HepG2 (cell line): Measurements from ENCODE around the gene COL9A3. TPM values are rescaled to one million over a fixed set of nuclear protein-coding genes. Genes with fewer than 3 reads are reported as not detected.

Source experiments
- CENPX ChIP-seq: sonication (generic); formaldehyde crosslinking; IDR thresholded peaks from 2 replicates; pipeline ENCODE4 v1.9.0; 2021; ENCODE audit warnings: mild to moderate bottlenecking, missing genetic modification reagents, moderate library complexity
- RBM39 ChIP-seq: fragments of 200-400 bp; formaldehyde crosslinking; IDR thresholded peaks from one replicate; pipeline ENCODE4 v1.6.1; 2018; ENCODE audit warnings: antibody characterized with exemption, mild to moderate bottlenecking, low read depth, low read length; ENCODE audit not compliant: poor library complexity, severe bottlenecking
- STAT5B ChIP-seq: sonication (generic); formaldehyde crosslinking; IDR thresholded peaks from 2 replicates; pipeline ENCODE4 v1.4.0; 2020; ENCODE audit warnings: missing genetic modification reagents
- ZNF569 ChIP-seq: sonication (generic); formaldehyde crosslinking; IDR thresholded peaks from 2 replicates; pipeline ENCODE4 v1.5.0; 2020; ENCODE audit warnings: mild to moderate bottlenecking, missing genetic modification reagents, moderate library complexity, borderline replicate concordance
- ZNF577 ChIP-seq: sonication (generic); formaldehyde crosslinking; IDR thresholded peaks from 2 replicates; pipeline ENCODE4 v1.4.0; 2020; ENCODE audit warnings: mild to moderate bottlenecking, low read depth, missing genetic modification reagents, borderline replicate concordance
- ZNF605 ChIP-seq: sonication (generic); formaldehyde crosslinking; IDR thresholded peaks from 2 replicates; pipeline ENCODE4 v1.8.0; 2022; ENCODE audit warnings: mild to moderate bottlenecking, missing genetic modification reagents
- ZNF878 ChIP-seq: sonication (generic); formaldehyde crosslinking; IDR thresholded peaks from 2 replicates; pipeline ENCODE4 v1.8.1; 2023; ENCODE audit warnings: mild to moderate bottlenecking, missing genetic modification reagents, moderate library complexity
- ZSCAN31 ChIP-seq: sonication (generic); formaldehyde crosslinking; IDR thresholded peaks from 2 replicates; pipeline ENCODE4 v1.5.0; 2020; ENCODE audit warnings: low read depth, mild to moderate bottlenecking, missing genetic modification reagents
- polyA plus RNA-seq, 8 experiments: library from polyadenylated mRNA; depleted of rRNA in 3 of 8; stranded (reverse) in 7 of 8; unstranded in 1 of 8; fragments of >200 nt; fragmentation: Illumina TruSeq in 4 of 8; extraction: Trizol in 4 of 8; gene quantifications; 2 replicates each; pipeline versions ENCODE4 v1.2.1 to v1.2.3, GENCODE V29; 2011 to 2016; ENCODE audit warnings: low read depth in 4 of 8, missing spikeins in 1 of 8, mixed read lengths in 1 of 8; ENCODE audit not compliant: insufficient read depth in 1 of 8
- total RNA-seq, 5 experiments: library from RNA; depleted of rRNA; stranded (reverse); fragments of >200 nt; fragmentation: Illumina TruSeq; extraction: Trizol; gene quantifications; 2 replicates each; pipeline ENCODE4 v1.2.3, GENCODE V29; 2016; ENCODE audit warnings: low read depth in 1 of 5
- TF ChIP-seq, protein P1 (sequence below): sonication (generic); formaldehyde crosslinking; IDR thresholded peaks from 2 replicates; pipeline ENCODE4 v1.4.0; 2020; ENCODE audit warnings: missing genetic modification reagents, mild to moderate bottlenecking, borderline replicate concordance
- TF ChIP-seq, protein P2 (sequence below): sonication (generic); formaldehyde crosslinking; IDR thresholded peaks from 2 replicates; pipeline ENCODE4 v1.5.1; 2020; ENCODE audit warnings: mild to moderate bottlenecking, missing genetic modification reagents
- TF ChIP-seq, protein P3 (sequence below): sonication (generic); formaldehyde crosslinking; IDR thresholded peaks from 2 replicates; pipeline ENCODE4 v1.8.1; 2023; ENCODE audit warnings: mild to moderate bottlenecking, inconsistent platforms, moderate library complexity, missing genetic modification reagents, borderline replicate concordance
- TF ChIP-seq, protein P4 (sequence below): sonication (generic); formaldehyde crosslinking; IDR thresholded peaks from 2 replicates; pipeline ENCODE4 v1.4.0; 2020; ENCODE audit warnings: missing genetic modification reagents, borderline replicate concordance
- TF ChIP-seq, protein P5 (sequence below): sonication (generic); formaldehyde crosslinking; IDR thresholded peaks from 2 replicates; pipeline ENCODE4 v1.4.0; 2020; ENCODE audit warnings: missing genetic modification reagents, low read depth, mild to moderate bottlenecking, borderline replicate concordance
- TF ChIP-seq, protein P6 (sequence below): IDR thresholded peaks from 2 replicates; pipeline ENCODE4 v1.6.1; 2012; ENCODE audit warnings: inconsistent platforms

COL9A3 gene
- total and polyA plus RNA-seq, 2 of the 13 experiments (the other 11 are each of a cell fraction or from before 2014, with no cell fraction given), result 155 to 204 TPM

DNA sequence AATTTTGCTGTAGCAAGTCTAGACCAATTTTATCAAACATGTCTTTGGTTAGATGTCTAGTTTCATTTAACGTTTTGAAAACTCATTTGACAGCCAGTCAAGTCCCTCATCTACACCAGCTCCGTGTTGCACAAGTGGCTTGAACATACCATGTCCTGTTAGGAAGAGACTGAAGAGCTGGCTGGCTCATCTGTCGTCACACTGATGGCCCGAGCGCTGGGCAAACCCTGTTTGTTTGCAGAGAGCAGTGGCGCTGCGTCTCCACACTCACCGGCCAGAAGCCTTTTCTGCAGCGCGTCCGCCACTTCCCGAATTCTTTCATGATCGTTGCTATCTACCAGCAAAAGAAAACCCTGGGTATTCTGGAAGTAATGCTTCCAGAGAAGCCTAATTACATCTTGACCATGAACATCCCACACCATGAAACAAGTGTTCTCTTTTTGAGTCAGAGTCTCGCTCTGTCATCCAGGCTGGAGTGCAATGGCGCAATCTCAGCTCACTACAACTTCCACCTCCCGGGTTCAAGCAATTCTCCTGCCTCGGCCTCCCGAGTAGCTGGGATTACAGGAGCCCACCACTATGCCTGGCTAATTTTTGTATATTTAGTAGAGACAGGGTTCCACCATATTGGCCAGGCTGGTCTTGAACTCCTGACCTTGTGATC lies 55.5 kb downstream of the COL9A3 start (continued):
- TF ChIP-seq, protein P1, sequence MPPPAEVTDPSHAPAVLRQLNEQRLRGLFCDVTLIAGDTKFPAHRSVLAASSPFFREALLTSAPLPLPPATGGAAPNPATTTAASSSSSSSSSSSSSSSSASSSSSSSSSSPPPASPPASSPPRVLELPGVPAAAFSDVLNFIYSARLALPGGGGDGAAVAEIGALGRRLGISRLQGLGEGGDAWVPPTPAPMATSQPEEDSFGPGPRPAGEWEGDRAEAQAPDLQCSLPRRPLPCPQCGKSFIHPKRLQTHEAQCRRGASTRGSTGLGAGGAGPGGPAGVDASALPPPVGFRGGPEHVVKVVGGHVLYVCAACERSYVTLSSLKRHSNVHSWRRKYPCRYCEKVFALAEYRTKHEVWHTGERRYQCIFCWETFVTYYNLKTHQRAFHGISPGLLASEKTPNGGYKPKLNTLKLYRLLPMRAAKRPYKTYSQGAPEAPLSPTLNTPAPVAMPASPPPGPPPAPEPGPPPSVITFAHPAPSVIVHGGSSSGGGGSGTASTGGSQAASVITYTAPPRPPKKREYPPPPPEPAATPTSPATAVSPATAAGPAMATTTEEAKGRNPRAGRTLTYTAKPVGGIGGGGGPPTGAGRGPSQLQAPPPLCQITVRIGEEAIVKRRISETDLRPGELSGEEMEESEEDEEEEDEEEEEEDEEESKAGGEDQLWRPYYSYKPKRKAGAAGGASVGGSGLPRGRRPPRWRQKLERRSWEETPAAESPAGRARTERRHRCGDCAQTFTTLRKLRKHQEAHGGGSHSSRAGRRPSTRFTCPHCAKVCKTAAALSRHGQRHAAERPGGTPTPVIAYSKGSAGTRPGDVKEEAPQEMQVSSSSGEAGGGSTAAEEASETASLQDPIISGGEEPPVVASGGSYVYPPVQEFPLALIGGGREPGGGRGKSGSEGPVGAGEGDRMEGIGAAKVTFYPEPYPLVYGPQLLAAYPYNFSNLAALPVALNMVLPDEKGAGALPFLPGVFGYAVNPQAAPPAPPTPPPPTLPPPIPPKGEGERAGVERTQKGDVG (CRISPR knock-in tag), result no peak
- TF ChIP-seq ZNF605 (CRISPR knock-in tag), result no peak; the same call in 1 of the 2 replicates
- TF ChIP-seq, protein P2, sequence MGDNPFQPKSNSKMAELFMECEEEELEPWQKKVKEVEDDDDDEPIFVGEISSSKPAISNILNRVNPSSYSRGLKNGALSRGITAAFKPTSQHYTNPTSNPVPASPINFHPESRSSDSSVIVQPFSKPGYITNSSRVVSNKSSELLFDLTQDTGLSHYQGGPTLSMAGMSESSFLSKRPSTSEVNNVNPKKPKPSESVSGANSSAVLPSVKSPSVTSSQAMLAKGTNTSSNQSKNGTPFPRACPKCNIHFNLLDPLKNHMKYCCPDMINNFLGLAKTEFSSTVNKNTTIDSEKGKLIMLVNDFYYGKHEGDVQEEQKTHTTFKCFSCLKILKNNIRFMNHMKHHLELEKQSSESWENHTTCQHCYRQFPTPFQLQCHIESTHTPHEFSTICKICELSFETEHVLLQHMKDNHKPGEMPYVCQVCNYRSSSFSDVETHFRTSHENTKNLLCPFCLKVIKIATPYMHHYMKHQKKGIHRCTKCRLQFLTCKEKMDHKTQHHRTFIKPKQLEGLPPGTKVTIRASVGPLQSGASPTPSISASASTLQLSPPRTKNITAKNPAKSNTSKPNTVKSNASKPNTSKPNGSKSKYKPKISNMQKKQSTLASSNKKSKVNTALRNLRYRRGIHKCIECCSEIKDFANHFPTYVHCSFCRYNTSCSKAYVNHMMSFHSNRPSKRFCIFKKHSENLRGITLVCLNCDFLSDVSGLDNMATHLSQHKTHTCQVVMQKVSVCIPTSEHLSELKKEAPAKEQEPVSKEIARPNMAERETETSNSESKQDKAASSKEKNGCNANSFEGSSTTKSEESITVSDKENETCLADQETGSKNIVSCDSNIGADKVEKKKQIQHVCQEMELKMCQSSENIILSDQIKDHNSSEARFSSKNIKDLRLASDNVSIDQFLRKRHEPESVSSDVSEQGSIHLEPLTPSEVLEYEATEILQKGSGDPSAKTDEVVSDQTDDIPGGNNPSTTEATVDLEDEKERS (CRISPR knock-in tag), result no peak
- no peak for TF ChIP-seq RBM39
- TF ChIP-seq STAT5B (CRISPR knock-in tag), result no peak
- TF ChIP-seq, protein P3, sequence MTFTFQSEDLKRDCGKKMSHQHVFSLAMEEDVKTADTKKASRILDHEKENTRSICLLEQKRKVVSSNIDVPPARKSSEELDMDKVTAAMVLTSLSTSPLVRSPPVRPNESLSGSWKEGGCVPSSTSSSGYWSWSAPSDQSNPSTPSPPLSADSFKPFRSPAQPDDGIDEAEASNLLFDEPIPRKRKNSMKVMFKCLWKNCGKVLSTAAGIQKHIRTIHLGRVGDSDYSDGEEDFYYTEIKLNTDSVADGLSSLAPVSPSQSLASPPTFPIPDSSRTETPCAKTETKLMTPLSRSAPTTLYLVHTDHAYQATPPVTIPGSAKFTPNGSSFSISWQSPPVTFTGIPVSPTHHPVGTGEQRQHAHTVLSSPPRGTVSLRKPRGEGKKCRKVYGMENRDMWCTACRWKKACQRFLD, result no peak
- TF ChIP-seq ZNF577, result no peak
- TF ChIP-seq, protein P4, sequence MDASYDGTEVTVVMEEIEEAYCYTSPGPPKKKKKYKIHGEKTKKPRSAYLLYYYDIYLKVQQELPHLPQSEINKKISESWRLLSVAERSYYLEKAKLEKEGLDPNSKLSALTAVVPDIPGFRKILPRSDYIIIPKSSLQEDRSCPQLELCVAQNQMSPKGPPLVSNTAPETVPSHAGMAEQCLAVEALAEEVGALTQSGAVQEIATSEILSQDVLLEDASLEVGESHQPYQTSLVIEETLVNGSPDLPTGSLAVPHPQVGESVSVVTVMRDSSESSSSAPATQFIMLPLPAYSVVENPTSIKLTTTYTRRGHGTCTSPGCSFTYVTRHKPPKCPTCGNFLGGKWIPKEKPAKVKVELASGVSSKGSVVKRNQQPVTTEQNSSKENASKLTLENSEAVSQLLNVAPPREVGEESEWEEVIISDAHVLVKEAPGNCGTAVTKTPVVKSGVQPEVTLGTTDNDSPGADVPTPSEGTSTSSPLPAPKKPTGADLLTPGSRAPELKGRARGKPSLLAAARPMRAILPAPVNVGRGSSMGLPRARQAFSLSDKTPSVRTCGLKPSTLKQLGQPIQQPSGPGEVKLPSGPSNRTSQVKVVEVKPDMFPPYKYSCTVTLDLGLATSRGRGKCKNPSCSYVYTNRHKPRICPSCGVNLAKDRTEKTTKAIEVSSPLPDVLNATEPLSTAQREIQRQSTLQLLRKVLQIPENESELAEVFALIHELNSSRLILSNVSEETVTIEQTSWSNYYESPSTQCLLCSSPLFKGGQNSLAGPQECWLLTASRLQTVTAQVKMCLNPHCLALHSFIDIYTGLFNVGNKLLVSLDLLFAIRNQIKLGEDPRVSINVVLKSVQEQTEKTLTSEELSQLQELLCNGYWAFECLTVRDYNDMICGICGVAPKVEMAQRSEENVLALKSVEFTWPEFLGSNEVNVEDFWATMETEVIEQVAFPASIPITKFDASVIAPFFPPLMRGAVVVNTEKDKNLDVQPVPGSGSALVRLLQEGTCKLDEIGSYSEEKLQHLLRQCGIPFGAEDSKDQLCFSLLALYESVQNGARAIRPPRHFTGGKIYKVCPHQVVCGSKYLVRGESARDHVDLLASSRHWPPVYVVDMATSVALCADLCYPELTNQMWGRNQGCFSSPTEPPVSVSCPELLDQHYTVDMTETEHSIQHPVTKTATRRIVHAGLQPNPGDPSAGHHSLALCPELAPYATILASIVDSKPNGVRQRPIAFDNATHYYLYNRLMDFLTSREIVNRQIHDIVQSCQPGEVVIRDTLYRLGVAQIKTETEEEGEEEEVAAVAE (CRISPR knock-in tag), result no peak; the same call in 1 of the 2 replicates
- no peak for TF ChIP-seq ZNF878 (CRISPR knock-in tag)
- TF ChIP-seq, protein P5, sequence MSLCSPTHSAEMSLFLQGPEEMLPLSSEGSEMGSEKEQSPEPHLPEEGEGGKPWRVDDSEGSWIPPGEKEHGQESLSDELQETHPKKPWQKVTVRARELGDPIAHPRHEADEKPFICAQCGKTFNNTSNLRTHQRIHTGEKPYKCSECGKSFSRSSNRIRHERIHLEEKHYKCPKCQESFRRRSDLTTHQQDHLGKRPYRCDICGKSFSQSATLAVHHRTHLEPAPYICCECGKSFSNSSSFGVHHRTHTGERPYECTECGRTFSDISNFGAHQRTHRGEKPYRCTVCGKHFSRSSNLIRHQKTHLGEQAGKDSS, result no peak
- TF ChIP-seq ZSCAN31 (CRISPR knock-in tag), result no peak
- no peak for TF ChIP-seq ZNF569
- no peak for TF ChIP-seq CENPX (CRISPR knock-in tag)
- TF ChIP-seq, protein P6, sequence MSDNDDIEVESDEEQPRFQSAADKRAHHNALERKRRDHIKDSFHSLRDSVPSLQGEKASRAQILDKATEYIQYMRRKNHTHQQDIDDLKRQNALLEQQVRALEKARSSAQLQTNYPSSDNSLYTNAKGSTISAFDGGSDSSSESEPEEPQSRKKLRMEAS, result peak; percentile 35; the same call in 1 of the 2 replicates
